GM19238 (cell line): ENCODE data around the gene E4F1.

Source experiments
- DNase-seq: peaks from one replicate; pipeline ENCODE4 v3.0.0; 2011; ENCODE audit warnings: low spot score; ENCODE audit not compliant: insufficient read length

E4F1 gene

GRCh38 chr16:2273931-2274330 lies 50.5 kb downstream of the E4F1 start:
- DNase-seq = no peak

- no peak for DNase-seq
Observed at GRCh38 chr16:2275476-2276367, 52.3 kb downstream of the E4F1 start.

DNA sequence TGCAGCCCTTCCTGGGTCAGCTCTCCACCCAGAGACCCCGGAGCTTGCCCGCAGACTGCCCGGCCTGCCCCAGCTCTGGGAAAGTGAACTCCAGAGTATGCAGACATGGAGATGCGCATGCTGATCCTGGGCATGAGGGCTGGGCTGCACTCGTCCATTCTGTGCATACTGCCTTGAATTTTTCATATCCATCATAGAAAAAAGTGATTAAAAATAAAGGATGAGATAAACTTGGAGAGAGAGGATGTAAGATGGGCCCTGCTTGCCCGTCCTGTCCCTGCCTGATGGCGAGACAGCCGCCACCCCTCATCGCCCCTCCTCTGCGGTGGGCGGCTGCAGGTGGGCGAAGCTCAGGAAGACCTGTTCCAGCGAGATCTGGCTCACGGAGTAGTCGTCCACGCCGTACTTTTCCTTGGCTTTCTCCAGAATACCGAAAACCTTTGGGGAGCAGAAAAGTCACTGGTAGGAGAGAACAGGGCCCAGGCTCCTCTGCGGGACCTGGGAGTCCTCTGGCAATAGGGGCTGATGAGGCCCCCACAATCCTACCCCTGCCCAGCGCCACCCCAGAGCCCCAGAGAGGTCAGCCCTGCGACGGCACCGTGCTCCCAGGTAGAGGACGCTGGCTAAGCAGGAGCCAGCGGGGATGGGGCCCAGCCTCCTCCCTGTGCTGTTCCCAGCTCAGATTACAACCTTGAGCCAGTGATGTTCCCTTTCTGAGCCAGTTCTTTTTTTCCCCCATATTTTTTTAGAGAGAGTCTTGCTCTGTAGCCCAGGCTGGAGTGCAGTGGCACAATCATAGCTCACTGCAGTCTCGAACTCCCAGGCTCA lies 53.2 kb downstream of the E4F1 start:
- DNase-seq = no peak

DNA sequence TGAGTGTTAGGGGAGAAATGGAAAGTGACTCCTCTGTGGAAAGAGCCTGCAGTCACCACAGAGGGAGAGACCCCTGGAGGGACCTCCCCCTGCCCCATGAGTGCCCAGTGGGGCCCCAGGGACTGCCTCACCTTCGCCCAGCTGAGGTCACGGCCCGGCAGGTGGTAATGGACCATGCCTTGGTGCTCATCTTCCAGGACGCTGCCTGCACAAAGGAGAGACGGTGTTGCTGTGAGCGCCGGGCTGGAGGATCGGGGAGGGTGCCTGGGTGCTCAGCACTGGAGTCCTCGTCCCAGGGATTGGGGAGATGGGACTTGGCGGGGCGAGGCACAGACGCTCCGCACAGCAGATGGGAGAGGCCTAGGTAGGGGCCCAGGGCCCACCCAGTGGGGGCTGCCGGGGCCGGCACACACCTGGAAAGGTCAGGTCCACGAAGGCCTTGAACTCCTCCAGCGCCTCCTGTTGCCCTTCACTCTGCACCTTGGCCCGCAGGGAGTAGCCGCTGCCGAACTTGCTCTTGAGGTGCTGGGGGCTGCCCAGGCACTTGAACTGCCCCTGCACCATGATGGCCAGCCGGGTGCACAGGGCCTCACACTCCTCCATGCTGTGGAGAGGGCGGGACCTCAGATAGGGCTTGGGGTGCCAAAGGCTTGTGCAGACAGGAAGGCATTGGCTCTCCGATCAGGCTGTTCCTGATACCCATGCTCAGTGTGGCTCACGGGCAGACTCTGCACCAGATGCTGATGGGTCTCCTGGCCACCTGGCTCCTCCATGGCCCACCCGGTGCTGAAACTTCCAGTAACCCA lies 54.3 kb downstream of the E4F1 start:
- DNase-seq = no peak

DNA sequence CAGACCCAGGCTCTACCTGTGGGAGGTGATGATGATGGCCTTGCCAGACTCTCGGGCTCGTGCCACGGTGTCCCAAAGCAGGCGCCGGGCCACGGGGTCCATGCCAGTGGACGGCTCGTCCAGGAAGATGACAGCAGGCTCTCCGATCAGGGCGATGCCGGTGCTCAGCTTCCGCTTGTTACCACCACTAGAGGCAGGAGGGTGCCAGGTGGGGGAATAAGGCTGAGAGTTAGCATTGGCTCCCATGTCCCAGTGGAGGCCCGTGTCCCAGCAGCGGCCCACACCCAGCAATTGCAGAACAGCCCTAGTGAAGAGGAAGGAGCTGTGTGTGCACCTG lies 54.8 kb downstream of the E4F1 start:
- DNase-seq = no peak

DNA sequence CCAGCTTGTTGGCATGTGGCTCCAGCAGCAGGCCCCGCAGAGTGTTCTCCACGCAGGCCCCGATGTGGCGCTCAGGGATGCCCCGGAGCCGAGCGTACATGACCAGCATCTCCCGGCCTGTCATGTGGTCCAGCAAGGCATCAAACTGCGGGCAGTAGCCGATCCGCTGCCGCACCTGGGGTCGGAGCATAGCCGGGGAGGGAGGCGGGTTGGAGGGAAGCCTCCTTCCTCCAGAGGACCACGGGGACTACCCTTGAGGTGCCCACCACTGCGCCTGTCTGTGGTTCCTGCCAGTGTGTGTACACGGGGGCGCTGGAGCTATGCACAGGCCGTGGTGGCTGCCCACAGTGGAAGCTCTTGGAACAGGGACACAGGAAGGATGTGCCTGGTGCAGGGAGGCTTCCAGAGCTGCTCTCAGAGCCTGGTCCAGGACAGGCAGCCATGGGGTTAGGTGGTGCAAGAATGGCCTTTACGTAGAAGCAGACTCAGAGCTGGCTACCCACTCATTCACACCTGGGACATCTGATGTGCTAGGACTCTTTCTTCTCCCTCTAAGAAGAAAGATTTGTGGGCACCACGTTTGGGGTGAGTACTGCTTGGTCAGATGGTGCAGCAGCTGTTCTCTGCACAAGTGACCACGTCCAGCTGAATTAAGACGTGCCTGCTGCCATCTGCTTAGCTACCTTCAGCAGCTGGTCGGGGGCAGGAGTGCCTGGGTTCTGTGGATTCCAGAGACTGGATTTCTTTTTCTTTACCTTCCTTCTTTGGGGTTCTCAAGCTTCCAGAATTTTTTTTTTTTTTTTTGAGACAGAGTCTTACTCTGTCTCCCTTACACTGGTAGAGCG lies 55.8 kb downstream of the E4F1 start:
- no peak for DNase-seq

DNA sequence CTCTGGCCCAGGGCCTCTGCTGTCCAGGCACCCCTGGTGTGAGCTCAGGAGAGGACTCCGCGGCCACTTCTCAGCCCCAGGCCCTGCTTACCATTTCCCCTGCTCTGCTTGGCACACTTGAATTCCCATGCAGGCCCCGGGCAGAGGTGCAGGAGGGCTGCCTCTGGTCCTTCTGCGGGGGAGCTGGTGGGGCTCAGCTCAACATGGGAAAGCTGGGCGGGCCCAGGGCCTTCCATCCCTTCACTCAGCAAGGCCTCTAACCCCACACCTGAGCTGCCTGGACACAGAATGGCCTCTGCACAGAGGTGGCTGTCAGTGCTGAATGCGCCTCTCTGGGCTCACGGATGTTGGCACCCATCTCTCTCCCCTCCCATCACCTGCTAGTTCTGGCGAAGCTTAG lies 57.1 kb downstream of the E4F1 start:
- DNase-seq = no peak

GRCh38 chr16:2280981-2281542 lies 57.7 kb downstream of the E4F1 start:
- DNase-seq = no peak

DNA sequence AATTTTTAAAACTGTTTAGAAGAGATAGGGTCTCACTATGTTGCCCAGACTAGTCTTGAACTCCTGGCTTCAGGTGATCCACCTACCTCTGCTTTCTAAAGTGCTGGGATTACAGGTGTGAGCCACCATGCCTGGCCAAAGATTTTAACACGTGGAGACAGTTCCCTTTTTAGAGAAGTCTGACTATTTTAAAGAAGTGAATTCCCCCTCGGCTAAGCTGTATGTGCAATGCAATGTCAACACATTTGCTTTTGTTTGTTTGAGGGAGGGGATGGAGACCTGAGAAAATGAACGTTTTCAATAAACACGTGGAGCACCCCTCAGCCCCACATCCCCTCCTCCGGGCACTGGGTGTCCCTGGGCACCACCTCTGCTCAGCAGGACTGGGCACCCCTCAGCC lies 58.9 kb downstream of the E4F1 start:
- DNase-seq = no peak

- DNase-seq = no peak
Observed at GRCh38 chr16:2282866-2283555, 59.6 kb downstream of the E4F1 start.

DNA sequence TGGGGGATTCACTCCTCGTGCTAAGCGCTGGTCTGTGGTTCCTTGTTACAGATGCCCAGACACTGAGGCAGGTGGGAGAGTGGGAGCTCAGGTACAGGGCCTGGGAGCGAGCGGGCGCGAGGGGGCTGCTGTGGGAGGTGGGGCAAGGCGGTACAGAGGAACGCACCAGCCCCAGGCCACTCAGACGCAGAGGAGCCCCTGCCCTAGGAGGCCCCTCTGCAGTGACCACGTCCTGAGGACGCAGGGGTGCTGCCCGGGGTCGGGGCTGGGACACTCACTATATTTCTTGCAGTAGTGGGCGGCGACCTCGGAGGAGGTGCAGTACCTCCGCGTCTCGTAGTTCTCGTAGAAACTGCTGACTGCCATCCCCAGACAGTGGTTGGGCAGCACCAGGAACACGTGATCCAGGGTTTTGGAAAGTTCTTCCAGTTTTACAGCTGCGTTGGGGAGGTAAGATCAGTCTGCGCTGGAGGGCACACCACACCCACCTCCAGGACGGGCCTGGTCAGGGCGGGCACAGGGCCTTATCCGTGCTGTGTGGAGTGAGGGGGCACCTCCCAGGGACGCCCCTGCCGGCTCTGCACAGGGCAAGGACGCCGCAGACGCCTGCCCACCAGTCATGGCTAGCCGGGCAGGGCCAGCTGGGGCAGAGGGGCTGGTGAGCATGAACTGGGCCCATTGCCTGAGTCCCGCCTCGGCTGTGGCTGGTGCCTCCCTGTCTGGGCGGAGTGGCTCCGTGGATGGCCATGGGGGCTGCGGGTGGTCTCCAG lies 60.8 kb downstream of the E4F1 start:
- no peak for DNase-seq

DNA sequence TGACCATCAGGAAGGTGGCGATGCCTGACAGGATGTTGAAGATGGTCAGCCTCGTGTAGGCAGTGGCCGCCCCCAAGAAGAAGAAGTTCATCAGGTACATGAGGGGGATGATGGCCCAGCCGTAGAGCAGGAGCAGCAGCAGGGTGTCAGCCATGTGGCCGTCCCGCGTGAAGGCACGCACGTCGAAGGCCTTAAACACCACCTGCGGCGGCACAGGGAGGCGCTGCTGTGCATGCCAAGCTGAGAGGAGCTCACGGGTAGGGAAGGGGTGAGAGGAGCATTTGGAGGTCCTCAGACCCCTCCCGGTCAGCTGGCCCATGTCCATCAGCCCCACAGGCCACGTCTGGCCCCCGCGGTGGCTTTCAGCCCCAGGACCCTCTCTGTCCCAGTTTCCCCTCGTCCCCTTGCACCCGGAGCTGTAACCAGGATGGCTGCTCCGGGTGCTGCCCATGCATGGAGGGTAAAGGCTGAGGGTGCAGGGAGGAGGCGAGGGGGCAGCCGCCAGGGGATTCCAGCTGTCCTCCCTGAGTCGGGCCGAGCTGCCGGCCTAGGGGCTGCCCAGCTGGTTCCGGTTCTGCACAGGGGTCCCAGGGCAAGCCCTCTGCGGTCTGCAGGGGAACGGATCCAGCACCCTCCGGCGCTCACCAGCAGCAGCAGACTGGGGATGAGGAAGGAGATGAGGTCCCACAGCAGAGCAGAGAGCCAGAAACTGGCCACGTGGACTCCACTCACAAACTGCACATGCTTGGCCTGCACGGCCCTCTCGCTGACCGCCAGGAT lies 61.6 kb downstream of the E4F1 start:
- DNase-seq = no peak
